ENCODE data around the gene PSMD1.
A peak's percentile ranks its signal among the peaks of the same experiment; 100 is the strongest.

PSMD1 gene

GRCh38 chr2:231187736-231188505, 131.3 kb downstream of the PSMD1 start:
- Histone ChIP-seq H3K9me3 (no peaks in the 10 kb centered on the region), H3K4me3 (ENCODE audit: low read depth, low read length) (no peak overlapping the region), H3K36me3 (no peaks in the 10 kb centered on the region), H3K4me1 (peaks cover 17% of the 10 kb centered on the region), H3K27me3 (no peaks in the 10 kb centered on the region)
- TF ChIP-seq, protein P1, sequence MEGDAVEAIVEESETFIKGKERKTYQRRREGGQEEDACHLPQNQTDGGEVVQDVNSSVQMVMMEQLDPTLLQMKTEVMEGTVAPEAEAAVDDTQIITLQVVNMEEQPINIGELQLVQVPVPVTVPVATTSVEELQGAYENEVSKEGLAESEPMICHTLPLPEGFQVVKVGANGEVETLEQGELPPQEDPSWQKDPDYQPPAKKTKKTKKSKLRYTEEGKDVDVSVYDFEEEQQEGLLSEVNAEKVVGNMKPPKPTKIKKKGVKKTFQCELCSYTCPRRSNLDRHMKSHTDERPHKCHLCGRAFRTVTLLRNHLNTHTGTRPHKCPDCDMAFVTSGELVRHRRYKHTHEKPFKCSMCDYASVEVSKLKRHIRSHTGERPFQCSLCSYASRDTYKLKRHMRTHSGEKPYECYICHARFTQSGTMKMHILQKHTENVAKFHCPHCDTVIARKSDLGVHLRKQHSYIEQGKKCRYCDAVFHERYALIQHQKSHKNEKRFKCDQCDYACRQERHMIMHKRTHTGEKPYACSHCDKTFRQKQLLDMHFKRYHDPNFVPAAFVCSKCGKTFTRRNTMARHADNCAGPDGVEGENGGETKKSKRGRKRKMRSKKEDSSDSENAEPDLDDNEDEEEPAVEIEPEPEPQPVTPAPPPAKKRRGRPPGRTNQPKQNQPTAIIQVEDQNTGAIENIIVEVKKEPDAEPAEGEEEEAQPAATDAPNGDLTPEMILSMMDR (IDR thresholded peaks at IDR 0.05; ENCODE audit: low read depth, low read length): no peak
- peak; percentile 79 for DNase-seq

DNA sequence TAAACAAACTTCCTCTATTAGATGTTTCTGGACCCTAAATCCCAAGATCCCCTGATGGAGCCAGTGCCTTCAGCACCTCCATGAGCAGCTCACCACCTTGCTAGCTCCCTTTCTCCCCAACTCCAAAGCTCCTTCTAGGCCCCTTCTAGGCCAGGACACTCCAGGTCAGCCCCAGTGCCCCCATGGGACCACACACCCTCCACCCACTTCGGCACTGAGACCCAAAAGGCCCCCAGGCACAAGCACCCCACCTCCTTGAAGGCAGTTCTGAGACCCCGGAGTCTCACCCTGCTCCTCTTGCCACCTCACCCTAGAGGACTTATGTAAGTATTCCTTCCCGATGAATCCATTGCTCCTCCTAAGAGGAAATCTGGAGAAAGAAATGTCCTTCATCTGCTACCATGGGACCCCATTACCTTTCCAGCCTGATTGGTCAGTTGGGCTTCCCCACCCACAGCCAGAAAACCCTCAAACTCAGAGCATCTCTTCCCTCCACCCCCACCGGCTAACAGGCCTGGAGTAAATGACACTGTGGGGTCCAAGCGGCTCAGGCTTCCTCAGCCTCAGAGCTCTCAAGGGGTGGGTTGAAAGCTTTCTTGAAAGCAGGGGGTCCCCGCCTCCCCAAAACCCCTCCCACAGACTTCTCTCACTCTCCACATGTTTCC, 132.0 kb downstream of the PSMD1 start:
- no peak for DNase-seq
- H3K27me3 ChIP-seq: no peaks in the 10 kb centered on the region
- no peaks in the 10 kb centered on the region for H3K9me3 ChIP-seq
- peaks cover 17% of the 10 kb centered on the region for H3K4me1 ChIP-seq
- no peak overlapping the region for H3K4me3 ChIP-seq (ENCODE audit: low read depth, low read length)
- no peaks in the 10 kb centered on the region for H3K36me3 ChIP-seq
- TF ChIP-seq, protein P1 (IDR thresholded peaks at IDR 0.05; ENCODE audit: low read depth, low read length): no peak

DNA sequence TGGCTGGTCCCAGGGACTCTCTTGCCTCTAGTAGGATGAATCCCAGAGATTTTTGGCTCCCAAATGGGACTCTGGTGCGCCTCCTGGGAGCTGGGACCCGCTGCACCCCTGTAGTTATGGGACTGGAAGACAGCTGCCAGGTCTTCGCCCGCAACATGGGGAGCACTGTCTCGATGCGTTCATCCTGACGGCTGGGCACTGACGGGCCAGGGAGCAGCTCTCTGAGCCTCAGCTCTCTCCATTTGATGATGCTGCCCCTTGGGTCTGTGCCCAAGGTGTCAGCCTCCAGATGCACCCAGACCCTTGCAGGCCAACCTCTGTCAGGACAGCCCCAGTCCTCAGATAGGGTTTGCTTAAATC, 132.5 kb downstream of the PSMD1 start:
- no peak for DNase-seq
- Histone ChIP-seq H3K27me3 (no peaks in the 10 kb centered on the region), H3K9me3 (no peaks in the 10 kb centered on the region), H3K4me1 (peaks cover 17% of the 10 kb centered on the region), H3K36me3 (no peaks in the 10 kb centered on the region), H3K4me3 (ENCODE audit: low read depth, low read length) (no peak overlapping the region)
- TF ChIP-seq, protein P1 (IDR thresholded peaks at IDR 0.05; ENCODE audit: low read depth, low read length): no peak

DNA sequence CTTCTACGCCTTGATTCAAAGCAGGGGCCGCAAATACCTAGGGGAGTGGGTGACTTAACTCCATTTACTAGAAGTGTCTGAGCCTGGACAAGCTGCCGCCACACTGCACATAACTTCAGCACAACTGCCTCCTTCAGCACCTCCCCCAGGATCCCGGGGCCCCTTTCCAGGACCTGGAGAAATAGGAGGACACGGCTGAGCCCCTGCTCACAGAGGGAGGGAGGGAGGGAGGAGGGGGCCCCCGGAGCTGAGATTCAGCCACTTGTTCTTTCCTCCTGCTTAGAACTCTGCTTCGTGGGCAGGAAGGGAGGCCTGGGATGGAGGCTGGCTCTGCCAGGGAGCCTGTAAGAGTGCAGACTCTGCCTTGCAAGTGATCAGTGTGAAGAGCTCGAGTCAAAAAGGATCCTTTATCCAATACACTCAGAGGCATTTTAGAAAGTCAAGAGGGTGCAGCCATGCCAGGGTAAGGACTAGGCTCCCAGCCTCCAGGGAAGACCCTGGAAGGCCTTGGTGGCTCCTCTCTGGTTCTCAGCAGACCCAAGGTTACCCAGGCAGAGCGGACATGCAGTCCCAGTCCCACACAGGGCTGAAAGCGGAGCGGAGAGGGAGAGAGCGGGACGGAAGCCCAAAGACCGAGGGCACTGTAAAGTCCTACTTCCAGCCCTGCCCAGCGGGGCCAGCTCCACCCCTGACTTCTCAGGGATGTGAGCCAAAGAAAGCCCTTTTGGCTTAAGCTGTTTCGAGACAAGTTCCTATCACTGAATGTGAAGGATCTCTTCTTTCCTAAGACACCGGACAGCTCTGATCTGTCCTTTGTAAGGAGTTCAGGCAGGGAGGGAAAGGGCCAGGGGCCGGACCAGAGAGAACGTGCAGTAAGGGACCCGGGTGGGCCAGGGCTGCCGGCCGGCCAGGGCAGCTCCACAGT, 133.2 kb downstream of the PSMD1 start:
- no peak for DNase-seq
- Histone ChIP-seq H3K4me3 (ENCODE audit: low read depth, low read length) (no peak overlapping the region), H3K9me3 (no peaks in the 10 kb centered on the region), H3K27me3 (no peaks in the 10 kb centered on the region), H3K36me3 (no peaks in the 10 kb centered on the region), H3K4me1 (peaks cover 17% of the 10 kb centered on the region)
- TF ChIP-seq, protein P1 (IDR thresholded peaks at IDR 0.05; ENCODE audit: low read depth, low read length): no peak

GRCh38 chr2:231190531-231191197, 134.0 kb downstream of the PSMD1 start:
- H3K4me3 ChIP-seq (ENCODE audit: low read depth, low read length): no peak overlapping the region

More at GRCh38 chr2:231190531-231191197, 134.0 kb downstream of the PSMD1 start:
- H3K36me3 ChIP-seq: no peaks in the 10 kb centered on the region
- H3K27me3 ChIP-seq: no peaks in the 10 kb centered on the region
- no peaks in the 10 kb centered on the region for H3K9me3 ChIP-seq
- H3K4me1 ChIP-seq: peaks cover 17% of the 10 kb centered on the region
- TF ChIP-seq, protein P1 (IDR thresholded peaks at IDR 0.05; ENCODE audit: low read depth, low read length): no peak
- DNase-seq: no peak
